SK-N-SH (cell line): ENCODE measurements around the gene GLCE. TPM values are rescaled to one million over a fixed set of nuclear protein-coding genes. Genes with fewer than 3 reads are reported as not detected.

Experiments used
- CTCF ChIA-PET: fragments of 300-600, 350-600 bp; formaldehyde crosslinking; extraction: SDS; loops from one replicate; lab custom pipeline; 2021; lab: Yijun Ruan, JAX
- POLR2A ChIA-PET: fragments of 350-600 bp; sonication (Branson Sonifier 250); formaldehyde crosslinking; extraction: SDS; loops from one replicate; lab custom pipeline; 2020; ENCODE audit warnings: antibody characterized with exemption, inconsistent platforms; lab: Yijun Ruan, JAX
- DNase-seq: peaks from one replicate; pipeline ENCODE4 v3.0.0; 2012
- H2AFZ ChIP-seq: fragments of 200-600 bp; sonication (generic); 2 replicates; pipeline ENCODE4 v1.8.1; 2016; ENCODE audit warnings: antibody characterized with exemption, mild to moderate bottlenecking, low read depth
- H3F3A ChIP-seq: fragments of 200-600 bp; sonication (generic); replicated peaks from 2 replicates; pipeline ENCODE3; 2016; ENCODE audit warnings: antibody characterized with exemption, mild to moderate bottlenecking; ENCODE audit not compliant: insufficient read depth
- H3K27ac ChIP-seq, 2 experiments: fragments of 200-500 bp in 1 of 2; fragments of 200-600 bp in 1 of 2; sonication (Bioruptor generic) in 1 of 2; sonication (generic), shearing (Covaris generic) in 1 of 2; 2 replicates each; pipeline versions ENCODE4 v1.5.1 to v1.6.1; 2014 to 2016; ENCODE audit warnings: low read depth in 2 of 2, inconsistent platforms in 1 of 2, low read length in 1 of 2, mild to moderate bottlenecking in 1 of 2, mixed read lengths in 1 of 2
- H3K27me3 ChIP-seq: fragments of 200-600 bp; sonication (generic), shearing (Covaris generic); 2 replicates; pipeline ENCODE4 v1.6.1; 2016; ENCODE audit warnings: mixed run types; ENCODE audit not compliant: insufficient read depth
- H3K36me3 ChIP-seq, 2 experiments: fragments of 200-500 bp in 1 of 2; fragments of 200-600 bp in 1 of 2; sonication (Bioruptor generic) in 1 of 2; sonication (generic) in 1 of 2; replicated peaks in 1 of 2; 2 replicates each; pipeline versions ENCODE3 to v1.5.1; 2014 to 2016; ENCODE audit warnings: low read length in 1 of 2, mild to moderate bottlenecking in 1 of 2; ENCODE audit not compliant: insufficient read depth in 2 of 2, control insufficient read depth in 1 of 2
- H3K4me1 ChIP-seq, 2 experiments: fragments of 200-500 bp in 1 of 2; fragments of 200-600 bp in 1 of 2; sonication (Bioruptor generic) in 1 of 2; sonication (generic), shearing (Covaris generic) in 1 of 2; 2 replicates each; pipeline versions ENCODE4 v1.5.1 to v1.6.1; 2014 to 2016; ENCODE audit warnings: low read depth in 1 of 2, low read length in 1 of 2, mixed run types in 1 of 2; ENCODE audit not compliant: insufficient read depth in 2 of 2, control insufficient read depth in 1 of 2
- H3K4me2 ChIP-seq: fragments of 200-600 bp; sonication (generic), shearing (Covaris generic); 2 replicates; pipeline ENCODE4 v1.6.1; 2017; ENCODE audit warnings: mixed run types
- H3K4me3 ChIP-seq, 2 experiments: fragments of 200-500 bp in 1 of 2; fragments of 200-600 bp in 1 of 2; sonication (Bioruptor generic) in 1 of 2; sonication (generic), shearing (Covaris generic) in 1 of 2; 2 replicates each; pipeline versions ENCODE4 v1.5.1 to v1.8.1; 2014 to 2016; ENCODE audit warnings: low read depth in 2 of 2, inconsistent platforms in 1 of 2, low read length in 1 of 2, mild to moderate bottlenecking in 1 of 2, mixed read lengths in 1 of 2, moderate library complexity in 1 of 2
- H3K79me2 ChIP-seq: fragments of 200-600 bp; sonication (generic); 2 replicates; pipeline ENCODE4 v1.8.1; 2017; ENCODE audit warnings: mild to moderate bottlenecking; ENCODE audit not compliant: insufficient read depth
- H3K9ac ChIP-seq: fragments of 200-600 bp; sonication (generic); 2 replicates; pipeline ENCODE4 v1.6.1; 2017; ENCODE audit warnings: mixed run types
- H3K9me2 ChIP-seq: fragments of 200-600 bp; sonication (generic); 2 replicates; pipeline ENCODE4 v1.6.1; 2017; ENCODE audit warnings: mixed run types
- H3K9me3 ChIP-seq: fragments of 200-600 bp; sonication (generic); 2 replicates; pipeline ENCODE4 v1.6.1; 2017; ENCODE audit warnings: mixed run types, mild to moderate bottlenecking, moderate library complexity
- H4K20me1 ChIP-seq: fragments of 200-600 bp; sonication (generic); 2 replicates; pipeline ENCODE4 v1.6.1; 2017; ENCODE audit warnings: mild to moderate bottlenecking, mixed run types; ENCODE audit not compliant: insufficient read depth
- EP300 ChIP-seq, 2 experiments: IDR thresholded peaks; 2 replicates each; pipeline versions ENCODE4 v1.4.0 to v1.6.1; 2012; ENCODE audit warnings: borderline replicate concordance in 1 of 2, low read depth in 1 of 2, low read length in 1 of 2
- FOXM1 ChIP-seq: IDR thresholded peaks from 2 replicates; pipeline ENCODE4 v1.4.0; 2012; ENCODE audit warnings: low read depth, mild to moderate bottlenecking
- GABPA ChIP-seq: IDR thresholded peaks from 2 replicates; pipeline ENCODE4 v1.4.0; 2012; ENCODE audit warnings: low read depth, mild to moderate bottlenecking
- IRF3 ChIP-seq: fragments of 150-350 bp; IDR thresholded peaks from 2 replicates; pipeline ENCODE4 v1.6.1; 2016; ENCODE audit warnings: mild to moderate bottlenecking, low read depth, low read length
- JUND ChIP-seq: IDR thresholded peaks from 2 replicates; pipeline ENCODE4 v1.4.0; 2012
- MAX ChIP-seq: IDR thresholded peaks from 2 replicates; pipeline ENCODE4 v1.4.0; 2012; ENCODE audit warnings: low read depth
- MXI1 ChIP-seq: IDR thresholded peaks from 2 replicates; pipeline ENCODE4 v1.6.1; 2012; ENCODE audit warnings: mild to moderate bottlenecking, low read depth, low read length, improper control_type of control experiment
- NFIC ChIP-seq: IDR thresholded peaks from 2 replicates; pipeline ENCODE4 v1.4.0; 2012; ENCODE audit warnings: borderline replicate concordance
- NRF1 ChIP-seq: IDR thresholded peaks from 2 replicates; pipeline ENCODE4 v1.6.1; 2012; ENCODE audit warnings: low read depth, mild to moderate bottlenecking, low read length
- RCOR1 ChIP-seq: fragments of 150-350 bp; IDR thresholded peaks from 2 replicates; pipeline ENCODE4 v1.6.1; 2017; ENCODE audit warnings: antibody characterized with exemption, low read length
- TEAD4 ChIP-seq: IDR thresholded peaks from 2 replicates; pipeline ENCODE4 v1.4.0; 2012; ENCODE audit warnings: mild to moderate bottlenecking, borderline replicate concordance; ENCODE audit not compliant: insufficient read depth
- USF2 ChIP-seq: fragments of 150-350 bp; IDR thresholded peaks from 2 replicates; pipeline ENCODE4 v1.6.1; 2017; ENCODE audit warnings: antibody characterized with exemption, low read length, low read depth, borderline replicate concordance
- ZBTB33 ChIP-seq: IDR thresholded peaks from 2 replicates; pipeline ENCODE4 v1.4.0; 2012; ENCODE audit warnings: low read depth, borderline replicate concordance
- WGBS: methylation state at CpG from one replicate; pipeline ENCODE4 v1.1.6; 2017; ENCODE audit warnings: low lambda C conversion rate; 5-methylcytosine and 5-hydroxymethylcytosine counted together
- polyA plus RNA-seq, 3 experiments: library from polyadenylated mRNA; depleted of rRNA; stranded (reverse); fragments of >200 nt; gene quantifications; 2 replicates each; pipeline ENCODE4 v1.2.3, GENCODE V29; 2012

Gene GLCE
- polyA plus RNA-seq, 1 of the 3 experiments (the other 2 are of a cell fraction), result 19.5 TPM

- TF ChIP-seq IRF3, result no peak
- TF ChIP-seq, all 33 proteins: peak for 0
These were observed 28.8 kb upstream of the GLCE start (continued) for GRCh38 chr15:69131362-69132220.

GRCh38 chr15:69132430-69132829, 28.0 kb upstream of the GLCE start:
- Histone ChIP-seq H3K4me2 (no peak overlapping the region), H3K4me1 (peaks cover 0 to 8% of the 10 kb centered on the region in 2 experiments; a peak in 1 of 4 replicates), H3F3A (no peaks in the 10 kb centered on the region), H3K9ac (no peak overlapping the region), H3K4me3 (no peak overlapping the region), H3K9me2 (no peaks in the 10 kb centered on the region), H3K9me3 (no peaks in the 10 kb centered on the region), H4K20me1 (no peaks in the 10 kb centered on the region), H3K36me3 (no peaks in the 10 kb centered on the region), H2AFZ (no peak overlapping the region), H3K27me3 (no peaks in the 10 kb centered on the region), H3K27ac (no peak overlapping the region), H3K79me2 (no peaks in the 10 kb centered on the region)
- TF ChIP-seq JUND (no peak), IRF3 (no peak), FOXM1 (no peak), MAX (no peak), USF2 (no peak), EP300 (IDR thresholded peaks at IDR 0.05; ENCODE audit: borderline replicate concordance in 1 of 2, low read depth in 1 of 2, low read length in 1 of 2) (no peak), NRF1 (no peak), TEAD4 (no peak), ZBTB33 (no peak), RCOR1 (no peak), NFIC (no peak), GABPA (no peak), MXI1 (no peak)
- ChIA-PET POLR2A (no interaction called here), CTCF (no interaction called here)
- no peak for DNase-seq
- 86% methylated on average over 4 of the region's 4 CpGs for WGBS
